Amniotic epithelial cell (primary cell): ENCODE data around the gene CMIP.
"Not testable (repeated sequence)": the region's sequence is repeated elsewhere in the genome, so short reads cannot be mapped to it uniquely, and the experiment has no call there.

ENCODE experiments used
- DNase-seq: peaks from one replicate; pipeline ENCODE4 v3.0.0-alpha.2; 2010; ENCODE audit warnings: low read depth

Gene CMIP

DNA sequence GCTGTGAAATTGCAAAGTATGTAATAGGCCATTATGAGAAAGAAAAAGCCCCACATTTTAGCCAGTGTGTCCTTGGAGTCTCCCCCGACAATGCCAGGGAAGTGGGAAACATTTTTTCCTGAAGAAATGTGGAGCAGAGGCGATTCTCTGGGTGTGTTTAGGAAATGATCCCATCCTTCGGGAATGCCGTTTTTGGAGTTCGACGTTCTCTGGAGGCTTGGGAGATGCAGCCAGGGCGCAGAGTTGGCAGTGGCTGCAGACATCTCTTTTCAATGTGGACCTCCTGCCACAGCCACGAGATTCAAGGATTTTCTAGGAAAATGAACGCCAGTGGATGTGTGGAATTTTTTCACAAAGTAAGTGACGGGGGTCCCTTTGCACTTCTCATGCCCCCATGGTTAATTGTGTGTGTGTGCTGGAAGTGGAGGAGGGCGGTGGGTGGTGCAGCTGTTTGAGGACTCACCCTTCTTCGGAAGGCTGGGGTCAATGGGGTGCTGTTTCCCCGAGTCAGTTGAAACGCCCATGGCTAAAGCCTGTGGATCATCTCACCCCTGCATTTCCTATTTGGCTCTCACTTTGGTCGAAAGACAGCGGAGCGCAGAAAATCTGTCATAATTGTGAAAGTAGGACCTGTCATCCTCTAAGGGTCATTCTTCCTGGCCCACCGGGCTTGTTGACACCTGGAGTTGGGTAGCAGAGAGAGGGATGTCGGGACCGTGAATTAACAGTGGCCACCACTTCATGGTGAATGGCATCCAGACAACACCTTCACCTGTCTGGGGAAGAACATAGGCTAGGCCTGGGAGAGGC is 73.2 kb downstream of the CMIP start:
- DNase-seq = no peak

DNA sequence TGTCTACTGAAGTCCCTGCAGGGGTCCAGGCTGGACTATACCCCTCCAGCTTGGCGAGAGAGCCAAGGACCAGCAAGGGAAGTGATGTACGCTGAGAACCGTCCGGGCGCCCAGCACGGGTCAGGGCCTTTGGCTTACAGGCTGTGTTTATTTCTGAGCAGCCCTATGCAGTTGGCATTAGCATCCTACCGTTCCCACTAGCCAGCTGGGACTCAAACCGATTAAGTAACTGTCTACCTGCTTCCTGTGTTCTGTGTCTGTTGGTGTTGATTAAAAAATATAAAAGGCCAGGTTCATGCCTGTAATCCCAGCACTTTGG is 73.8 kb downstream of the CMIP start:
- no peak for DNase-seq

DNA sequence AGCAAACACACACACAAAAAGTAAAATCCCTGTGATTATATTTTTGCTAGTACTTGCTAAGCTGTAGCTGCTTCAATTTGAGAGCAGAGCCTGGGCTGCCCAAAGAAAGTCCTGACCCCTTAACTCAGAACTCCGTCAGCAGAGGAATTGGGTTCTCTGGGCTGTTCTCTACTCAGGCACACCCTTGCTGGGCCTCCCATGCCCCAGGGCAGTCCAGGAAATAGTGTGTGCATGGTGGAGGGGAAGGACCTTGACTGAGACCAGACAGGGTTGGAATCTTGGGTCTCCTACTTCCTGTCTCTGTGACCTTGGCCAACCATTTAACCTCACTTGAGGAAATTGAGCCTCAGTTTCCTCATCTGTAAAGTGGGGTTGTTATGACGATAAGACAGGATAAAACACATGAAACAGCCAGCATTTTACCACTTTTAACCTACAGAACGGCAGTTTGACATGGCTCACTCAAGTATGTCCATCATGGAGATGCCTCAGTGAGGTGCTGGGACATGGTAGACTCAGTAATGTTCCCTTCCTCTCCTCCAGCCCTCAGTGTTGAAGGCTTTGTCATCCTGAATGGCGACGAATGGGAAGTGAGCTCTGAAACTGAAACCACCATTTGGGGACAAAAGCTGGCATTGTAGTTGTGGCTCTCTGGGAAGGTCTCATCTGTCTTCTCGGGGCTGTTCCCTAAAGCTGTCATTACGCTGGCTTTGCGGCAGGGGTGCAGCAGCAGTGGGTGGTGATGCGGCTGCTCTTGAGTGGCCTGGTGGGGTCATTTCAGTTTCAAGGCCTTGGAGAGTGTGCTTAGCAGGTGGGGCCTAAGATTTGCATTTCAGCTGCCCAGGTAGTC is 74.9 kb downstream of the CMIP start:
- DNase-seq = no peak

DNA sequence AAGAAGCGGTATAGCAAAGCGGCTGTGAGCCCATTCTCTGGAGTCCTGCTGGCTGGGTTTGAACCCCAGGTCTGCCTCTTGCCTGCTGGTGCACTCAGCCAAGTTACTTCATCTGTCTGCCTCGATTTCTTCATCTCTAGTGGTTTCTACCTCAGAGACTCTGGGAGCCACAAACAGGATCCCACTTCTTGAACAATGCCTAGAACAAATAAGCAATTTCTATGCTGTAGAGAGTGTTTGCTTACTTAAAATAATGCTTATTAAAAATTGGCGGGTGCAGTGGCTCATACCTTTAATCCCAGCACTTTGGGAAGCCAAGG is 75.5 kb downstream of the CMIP start:
- no peak for DNase-seq

DNA sequence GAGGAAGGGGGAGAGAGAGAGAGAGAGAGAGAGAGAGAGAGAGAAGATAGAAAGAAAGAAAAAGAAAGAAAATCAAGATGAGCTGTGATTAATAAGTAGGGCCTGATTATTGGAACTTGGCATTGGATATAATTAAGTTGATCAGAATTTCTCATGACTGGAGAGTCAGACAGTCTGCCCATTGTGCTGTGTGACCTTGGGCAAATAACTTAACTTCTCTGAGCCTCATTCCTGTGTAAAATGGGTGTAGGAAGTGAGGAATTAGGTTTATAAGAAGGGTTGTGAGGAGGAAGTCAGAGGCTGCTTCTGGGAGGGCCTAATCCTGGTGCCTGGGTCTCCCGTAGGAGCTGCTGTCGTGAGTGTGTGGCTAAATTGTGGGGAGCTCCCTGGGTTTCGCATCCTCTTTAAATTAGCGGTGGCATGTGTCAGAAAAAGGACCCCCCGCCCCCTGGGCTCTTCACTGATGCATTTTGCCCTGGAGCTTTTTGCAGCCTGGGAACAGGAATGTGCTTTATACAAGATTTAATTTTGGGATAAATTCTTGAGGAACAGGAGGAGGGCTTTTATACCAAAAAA is 76.0 kb downstream of the CMIP start:
- no peak for DNase-seq

DNA sequence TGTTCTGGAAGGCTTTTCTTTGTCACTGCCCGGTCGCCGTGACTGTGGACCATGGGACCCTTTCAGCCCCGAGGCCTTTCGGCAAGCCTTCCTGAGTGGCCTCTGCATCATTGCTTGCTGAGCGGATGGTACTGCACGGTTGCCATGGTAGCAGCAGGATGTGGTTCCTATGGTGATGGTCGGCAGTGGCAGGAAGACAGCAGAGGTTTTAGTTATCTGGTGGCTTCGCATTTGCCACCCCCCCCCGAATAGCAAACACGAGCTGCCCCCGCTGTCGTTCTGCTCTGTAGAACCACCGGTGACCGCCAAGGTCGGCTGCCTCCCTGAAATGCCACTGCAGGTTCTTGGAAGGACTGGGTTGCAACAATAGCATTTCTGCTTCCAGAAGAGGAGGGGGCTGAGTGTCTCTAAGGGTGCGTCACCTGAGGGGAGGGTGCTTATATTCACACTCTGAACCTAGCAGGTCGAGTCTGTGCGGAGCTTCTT is 76.6 kb downstream of the CMIP start:
- no peak for DNase-seq

DNA sequence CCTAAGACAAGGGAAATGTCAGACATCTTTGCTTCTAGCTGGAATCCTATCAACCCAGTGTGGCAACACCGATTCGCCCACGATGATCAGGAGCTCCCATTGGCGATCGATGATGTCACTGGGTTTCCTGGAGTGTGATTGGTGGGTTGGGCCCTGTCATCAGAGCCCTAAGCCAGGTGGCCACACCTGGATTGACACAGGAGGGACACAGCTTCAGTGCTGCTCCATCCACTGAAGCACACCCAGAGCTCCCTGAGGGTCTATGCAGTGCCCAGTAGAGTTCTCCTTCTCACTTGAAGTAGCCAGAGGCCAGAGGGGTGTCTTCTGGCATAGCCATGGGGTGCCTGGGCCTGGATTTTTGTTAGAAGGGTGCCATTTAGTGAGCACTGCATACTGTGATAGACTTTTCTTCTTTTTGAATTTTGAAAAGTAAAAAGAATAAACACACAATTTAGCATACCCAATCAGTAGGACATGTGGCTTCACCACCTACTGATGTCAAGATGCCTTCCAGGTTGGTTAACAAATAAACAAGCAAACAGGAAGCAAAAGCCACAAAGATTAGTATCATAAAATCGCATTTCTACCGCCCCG is 77.6 kb downstream of the CMIP start:
- no peak for DNase-seq

DNA sequence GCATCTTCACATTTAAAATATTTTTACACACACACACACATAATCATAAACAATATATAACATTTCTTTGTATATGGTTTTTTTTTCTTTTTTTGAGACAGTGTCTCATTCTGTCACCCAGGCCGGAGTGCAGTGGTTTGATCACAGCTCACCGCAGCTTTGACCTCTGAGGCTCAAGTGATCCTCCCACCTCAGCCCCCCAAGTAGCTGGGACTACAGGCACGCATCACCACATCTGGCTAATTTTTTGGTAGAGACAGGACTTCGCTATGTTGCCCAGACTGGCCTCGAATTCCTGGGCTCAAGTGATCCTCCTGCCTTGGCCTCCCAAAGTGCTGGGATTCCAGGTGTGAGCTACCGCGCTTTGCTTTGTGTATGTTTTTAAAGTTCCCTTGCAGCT is 78.2 kb downstream of the CMIP start:
- DNase-seq = not testable (repeated sequence)

DNA sequence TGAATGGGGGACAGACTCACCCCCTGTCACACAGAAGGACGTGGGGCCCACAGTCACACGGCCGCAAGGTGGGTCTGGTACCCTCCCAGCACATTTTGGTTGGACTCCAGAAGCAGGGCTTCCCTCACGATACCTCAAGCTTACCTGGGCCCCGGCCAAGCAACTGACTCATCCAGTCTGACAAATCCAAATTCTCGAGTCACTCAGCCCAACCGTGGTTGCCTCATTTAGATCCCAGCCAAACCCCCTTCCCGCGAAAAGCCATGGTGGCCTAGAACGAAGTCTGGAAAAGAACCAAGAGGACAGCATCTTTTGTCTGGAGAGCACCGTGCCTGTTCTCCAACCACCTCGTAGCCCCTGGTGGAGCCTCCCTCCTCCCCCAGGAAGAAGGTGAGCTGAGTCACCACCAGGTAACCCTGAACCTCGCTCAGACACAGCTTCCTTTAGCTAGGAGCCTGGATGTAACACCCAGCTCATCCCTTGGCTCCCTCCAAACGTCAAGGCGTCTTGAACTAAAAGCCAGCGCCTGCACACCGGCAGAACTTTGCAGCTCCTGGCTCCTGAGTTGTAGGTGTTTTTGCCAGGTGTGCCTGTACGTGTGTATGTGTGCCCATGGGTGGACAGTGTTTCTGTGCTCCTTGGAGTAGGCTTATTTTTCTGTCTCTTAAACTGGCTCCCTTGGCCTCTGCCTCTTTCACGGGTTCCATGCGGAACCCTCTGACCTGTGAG is 78.9 kb downstream of the CMIP start:
- DNase-seq = peak; percentile 52

DNA sequence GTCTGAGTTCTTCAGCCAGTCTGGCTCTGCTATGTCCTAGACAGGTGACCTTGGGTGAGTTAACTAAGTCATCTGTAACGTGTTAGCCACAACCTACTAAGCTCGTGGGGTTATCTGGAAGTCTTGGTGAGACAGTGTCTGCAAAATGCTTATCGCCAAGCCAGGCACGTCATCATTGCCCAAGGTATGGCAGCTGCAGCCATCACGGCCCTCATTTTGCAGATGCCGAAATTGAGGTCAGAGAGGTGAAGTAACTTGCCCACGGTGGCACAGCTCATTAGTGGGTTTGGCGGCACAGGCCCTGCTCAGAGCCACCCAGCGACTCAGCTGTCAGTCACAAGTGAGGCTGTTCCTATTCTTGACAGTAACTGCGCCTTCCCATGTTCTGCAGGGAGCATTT is 79.8 kb downstream of the CMIP start:
- peak; percentile 38 for DNase-seq

DNA sequence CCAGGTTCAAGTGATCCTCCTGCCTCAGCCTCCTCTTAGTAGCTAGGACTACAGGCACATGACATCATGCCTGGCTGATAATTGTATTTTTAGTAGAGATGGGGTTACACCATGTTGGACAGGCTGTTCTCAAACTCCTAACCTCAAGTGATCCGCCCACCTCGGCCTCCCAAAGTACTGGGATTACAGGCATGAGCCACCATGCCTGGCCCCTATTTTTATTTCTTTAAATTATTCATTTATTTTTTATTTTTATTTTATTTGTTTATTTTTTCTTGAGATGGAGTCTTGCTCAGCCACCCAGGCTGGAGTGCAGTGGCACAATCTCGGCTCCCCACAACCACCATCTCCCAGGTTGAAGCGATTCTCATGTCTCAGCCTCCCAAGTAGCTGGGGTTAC is 80.3 kb downstream of the CMIP start:
- not testable (repeated sequence) for DNase-seq

DNA sequence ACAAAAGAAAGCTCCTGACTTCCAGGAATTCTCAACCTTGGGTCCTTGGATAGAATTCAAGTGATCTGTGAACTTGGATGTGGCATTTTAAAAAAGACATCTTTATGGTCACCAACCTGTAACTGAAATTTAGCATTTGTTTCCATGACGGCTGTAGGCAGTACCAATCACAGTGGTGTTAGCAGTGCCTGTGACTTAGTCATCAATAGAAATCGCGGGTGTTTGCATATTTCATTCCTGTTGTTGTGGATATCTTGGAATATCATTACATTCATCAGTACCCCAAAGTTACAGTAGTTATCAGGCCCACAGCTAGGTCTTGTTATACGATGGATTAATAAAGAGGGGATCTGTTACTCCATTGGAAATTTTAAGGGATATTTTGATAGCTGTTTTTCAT is 81.6 kb downstream of the CMIP start:
- no peak for DNase-seq

DNA sequence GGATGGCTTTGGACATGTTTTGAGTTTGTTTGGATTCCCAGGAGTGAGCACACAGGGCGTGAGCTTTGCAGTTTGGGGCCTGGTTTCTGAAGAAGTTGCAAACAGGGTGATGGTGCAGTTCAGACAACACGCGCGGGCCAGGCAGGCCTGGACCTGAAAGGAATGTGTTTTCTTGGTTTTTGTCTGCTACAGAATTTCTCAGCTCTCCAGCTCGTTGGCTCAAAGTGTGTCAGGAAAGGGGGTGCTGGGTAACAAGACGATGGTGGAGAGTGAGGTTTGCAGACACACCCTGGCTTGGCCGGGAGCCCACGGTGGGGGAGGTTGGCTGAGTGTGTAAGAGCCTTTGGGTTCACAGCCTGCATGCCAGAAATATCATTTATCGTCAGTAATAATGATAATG is 82.3 kb downstream of the CMIP start:
- peak; percentile 75 for DNase-seq

DNA sequence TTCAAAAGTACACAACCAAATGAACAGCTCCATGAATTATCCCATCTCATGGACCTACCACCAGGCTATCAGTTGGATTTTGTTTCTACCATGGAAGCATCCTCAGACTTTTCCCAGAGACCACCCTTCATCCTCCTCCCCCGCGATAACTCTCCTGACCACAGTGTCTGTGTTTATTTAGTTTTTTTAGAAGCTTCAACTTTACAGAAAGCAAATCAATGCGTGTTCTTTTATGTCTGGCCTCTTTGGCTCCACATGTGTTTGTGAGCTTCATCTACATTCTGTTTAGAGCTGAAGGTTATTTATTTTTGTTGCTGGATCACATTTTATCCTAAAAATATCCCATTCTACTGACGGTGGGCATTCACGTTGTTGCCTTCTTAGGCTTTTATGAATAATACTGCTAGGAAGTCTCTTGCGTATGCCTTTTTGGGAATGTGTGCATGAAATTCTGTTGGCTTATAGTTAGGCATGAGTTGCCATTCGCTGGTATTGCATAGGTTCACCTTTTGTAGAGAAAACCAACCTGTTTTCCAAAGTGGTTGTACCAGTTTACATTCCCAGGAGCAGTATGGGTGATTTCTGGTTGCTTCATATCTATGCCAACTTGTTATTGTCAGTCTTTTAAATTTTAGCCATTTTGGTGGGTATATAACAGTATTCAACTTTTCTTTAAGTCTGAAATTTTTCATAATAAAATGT is 83.0 kb downstream of the CMIP start:
- DNase-seq = no peak

DNA sequence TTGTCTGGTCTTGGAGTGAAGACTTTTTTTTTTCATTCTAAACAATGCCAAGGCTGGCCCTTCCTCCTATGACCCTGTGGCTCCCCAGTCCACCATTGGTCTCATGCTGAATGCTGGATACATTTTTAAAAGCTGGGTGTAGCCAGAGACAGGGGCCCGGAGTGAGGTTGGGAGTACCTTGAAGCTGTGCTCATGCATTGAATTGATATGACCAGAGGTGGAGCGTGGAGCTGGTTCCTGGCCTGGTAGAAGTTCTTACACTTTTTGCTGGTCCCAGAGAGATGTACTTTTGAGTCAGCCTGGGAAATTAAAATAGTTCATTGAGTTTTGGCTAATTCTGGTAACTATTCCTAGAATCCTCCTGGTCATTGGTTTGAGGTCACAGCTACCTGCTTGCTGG is 83.6 kb downstream of the CMIP start:
- DNase-seq = no peak

DNA sequence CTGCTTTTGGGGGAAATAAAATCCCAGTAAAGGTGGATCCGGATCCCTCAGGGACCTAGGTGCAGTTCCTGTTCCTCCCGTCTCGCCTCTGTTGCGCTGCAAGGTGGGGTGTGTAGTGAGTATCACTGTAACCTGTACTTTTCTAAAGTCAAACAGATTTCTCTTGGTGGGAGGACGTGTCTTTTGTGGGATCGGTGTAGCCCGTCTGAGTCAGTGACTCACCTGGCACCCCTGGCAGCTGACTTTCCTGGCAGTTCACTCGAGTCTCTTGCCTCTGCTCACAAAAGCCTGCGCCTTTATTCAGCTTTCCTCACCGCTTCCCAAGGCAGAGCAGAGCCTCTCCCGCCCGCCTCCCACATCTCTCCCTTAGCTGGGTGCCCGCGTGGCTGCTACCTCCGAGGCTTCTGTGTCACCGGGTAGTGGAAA is 85.7 kb downstream of the CMIP start:
- no peak for DNase-seq

DNA sequence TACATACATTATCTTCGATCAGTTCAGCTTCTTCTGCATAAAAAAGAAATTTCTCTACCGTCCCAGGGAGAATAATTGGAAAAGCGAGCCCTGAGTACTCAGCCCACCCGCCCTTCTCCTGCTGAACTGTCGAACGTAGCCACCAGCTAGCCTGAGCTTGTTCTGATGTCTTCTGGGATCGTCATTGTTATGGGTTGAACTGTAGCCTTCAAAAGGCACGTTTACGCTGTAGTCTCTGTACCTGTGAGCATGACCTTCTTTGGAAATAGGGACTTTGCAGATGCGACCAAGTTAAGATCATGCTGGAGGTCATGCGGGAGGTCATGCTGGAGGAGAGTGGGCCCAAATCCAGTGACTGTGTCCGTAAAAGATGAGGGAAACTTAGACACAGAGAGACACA is 86.2 kb downstream of the CMIP start:
- no peak for DNase-seq

DNA sequence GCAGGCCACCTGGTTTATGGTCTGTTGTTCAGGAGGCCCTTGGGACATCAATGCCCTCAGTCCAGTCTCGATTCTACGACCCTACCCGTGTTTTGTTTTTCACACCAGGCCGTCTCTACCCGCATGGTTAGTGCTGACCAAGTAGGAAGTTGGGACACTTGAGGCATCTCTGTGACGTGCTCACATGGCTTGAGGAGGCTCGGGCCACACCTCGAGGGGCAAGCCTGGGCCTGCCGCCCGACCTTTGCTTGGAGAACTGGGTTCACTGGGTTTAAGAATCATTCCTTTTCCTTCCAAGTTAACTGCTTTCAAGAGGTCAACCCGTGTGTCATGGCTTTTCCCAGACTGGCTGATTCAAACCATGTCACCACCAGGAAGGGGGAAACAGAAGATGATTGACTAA is 86.8 kb downstream of the CMIP start:
- DNase-seq = no peak

DNA sequence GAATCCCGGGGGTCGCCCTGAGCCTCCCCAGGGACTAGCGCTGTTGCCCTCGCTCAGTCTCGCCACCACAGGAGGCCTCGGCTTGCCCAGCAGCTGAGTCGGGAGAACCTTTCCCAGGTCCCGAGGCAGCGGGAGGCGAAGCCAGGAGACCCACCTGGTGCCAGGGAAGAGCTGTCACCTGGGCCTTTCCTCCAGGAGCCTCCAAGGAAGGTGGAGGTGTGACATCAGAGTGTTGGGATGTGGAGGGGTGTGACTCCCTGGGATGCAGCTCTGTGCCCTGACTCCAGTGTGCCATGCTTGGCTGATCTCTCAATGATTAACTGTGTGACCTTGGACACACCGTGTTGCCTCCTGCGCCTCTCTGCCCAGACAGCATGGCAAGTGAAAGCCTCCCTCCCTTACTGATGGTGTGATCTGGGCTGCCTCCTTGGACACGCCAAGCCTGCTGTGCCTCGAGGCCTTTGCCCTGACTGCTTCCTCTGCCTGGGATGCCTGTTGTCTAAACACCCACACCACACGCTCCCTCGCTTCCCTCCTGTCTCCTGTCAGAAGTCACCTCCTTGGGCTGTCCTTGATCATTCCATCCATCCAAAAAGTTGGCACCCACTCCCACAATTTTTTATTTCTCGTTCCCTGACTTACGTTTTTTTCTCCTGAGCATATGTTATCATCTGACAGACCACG is 88.0 kb downstream of the CMIP start:
- DNase-seq = no peak

DNA sequence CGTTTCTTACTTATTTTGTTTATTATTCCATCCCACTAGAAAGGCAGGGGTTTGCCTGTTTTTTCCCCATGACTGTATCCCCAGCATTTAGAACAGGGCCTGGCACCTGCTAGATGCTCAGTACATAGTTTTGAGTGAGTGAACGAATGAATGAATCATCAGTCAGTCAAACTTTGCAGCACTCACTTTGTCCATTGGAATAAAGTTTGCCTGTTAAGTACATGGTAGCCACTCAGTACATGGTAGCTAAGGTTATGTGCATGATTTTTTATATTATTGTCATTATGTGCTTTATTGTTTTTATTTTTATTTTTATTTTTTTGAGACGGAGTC is 88.5 kb downstream of the CMIP start:
- DNase-seq = no peak
